ENCODE measurements around the gene MTCL1. TPM values are rescaled to one million over a fixed set of nuclear protein-coding genes. Genes with fewer than 3 reads are reported as not detected.

The MTCL1 gene
- total and polyA plus RNA-seq, 4 donors: 0.65 to 5.4 (median 1.4) TPM

- H3K9me3 ChIP-seq (ENCODE audit: control insufficient read depth in 4 of 4, low read length in 3 of 4): no peaks in the 10 kb centered on the region
- H3K4me3 ChIP-seq (ENCODE audit: low read depth in 1 of 3, low read length in 3 of 3): no peak overlapping the region
- TF ChIP-seq HNF4G (IDR thresholded peaks at IDR 0.05) (no peak), RXRA (IDR thresholded peaks at IDR 0.05) (no peak), EGR1 (IDR thresholded peaks at IDR 0.05; ENCODE audit: low read depth in 2 of 2) (no peak), HNF4A (conservative IDR thresholded peaks at IDR 0.05) (no peak), FOXA1 (IDR thresholded peaks at IDR 0.05) (no peak), NR2F2 (IDR thresholded peaks at IDR 0.05) (no peak), MAX (IDR thresholded peaks at IDR 0.05) (no peak)
- WGBS: 90% methylated on average over 12 of the region's 12 CpGs
- H3K4me1 ChIP-seq (ENCODE audit: control insufficient read depth in 4 of 4, insufficient read depth in 4 of 4, low read length in 3 of 4): no peaks in the 10 kb centered on the region
- no peaks in the 10 kb centered on the region for H3K36me3 ChIP-seq (ENCODE audit: control insufficient read depth in 4 of 4, insufficient read depth in 3 of 4, low read depth in 1 of 4, low read length in 3 of 4)
- no peak for DNase-seq (ENCODE audit: low spot score)
- H3K27me3 ChIP-seq (ENCODE audit: control insufficient read depth in 4 of 4, insufficient read depth in 4 of 4, low read length in 3 of 4): peaks cover 0 to 2% (median 0%) of the 10 kb centered on the region in 4 donors
- no peak overlapping the region for H3K9ac ChIP-seq (ENCODE audit: low read depth in 1 of 2, low read length in 2 of 2)
- H3K27ac ChIP-seq (ENCODE audit: low read depth in 1 of 2, low read length in 2 of 2): no peak overlapping the region
Measured at GRCh38 chr18:8794156-8794933, 89.0 kb downstream of the MTCL1 start.

GRCh38 chr18:8794934-8795280, 89.6 kb downstream of the MTCL1 start:
- whole genome bisulfite sequencing: 67% methylated on average over 7 of the region's 7 CpGs
- H3K9me3 ChIP-seq (ENCODE audit: control insufficient read depth in 4 of 4, low read length in 3 of 4): no peaks in the 10 kb centered on the region
- H3K36me3 ChIP-seq (ENCODE audit: control insufficient read depth in 4 of 4, insufficient read depth in 3 of 4, low read depth in 1 of 4, low read length in 3 of 4): no peaks in the 10 kb centered on the region
- no peak overlapping the region for H3K9ac ChIP-seq (ENCODE audit: low read depth in 1 of 2, low read length in 2 of 2)
- H3K4me3 ChIP-seq (ENCODE audit: low read depth in 1 of 3, low read length in 3 of 3): no peak overlapping the region
- H3K27me3 ChIP-seq (ENCODE audit: control insufficient read depth in 4 of 4, insufficient read depth in 4 of 4, low read length in 3 of 4): peaks cover 0 to 2% (median 0%) of the 10 kb centered on the region in 4 donors
- no peak overlapping the region for H3K27ac ChIP-seq (ENCODE audit: low read depth in 1 of 2, low read length in 2 of 2)
- DNase-seq (ENCODE audit: low spot score): no peak
- TF ChIP-seq REST (IDR thresholded peaks at IDR 0.05) (no peak), GABPA (IDR thresholded peaks at IDR 0.05 in 1 of 2, conservative IDR thresholded peaks at IDR 0.05 in 1 of 2) (no peak), HNF4G (IDR thresholded peaks at IDR 0.05) (no peak), YY1 (IDR thresholded peaks at IDR 0.05) (no peak), RXRA (IDR thresholded peaks at IDR 0.05) (no peak), NR2F2 (IDR thresholded peaks at IDR 0.05) (no peak), FOXA2 (IDR thresholded peaks at IDR 0.05) (no peak), TAF1 (conservative IDR thresholded peaks at IDR 0.05) (no peak), CTCF (IDR thresholded peaks at IDR 0.05; ENCODE audit: low read depth, low read length, missing input control) (no peak), ATF3 (IDR thresholded peaks at IDR 0.05) (no peak), FOXA1 (IDR thresholded peaks at IDR 0.05) (no peak), RAD21 (IDR thresholded peaks at IDR 0.05) (no peak), MAX (IDR thresholded peaks at IDR 0.05) (no peak), SP1 (IDR thresholded peaks at IDR 0.05) (no peak), ZBTB33 (IDR thresholded peaks at IDR 0.05) (no peak), JUND (IDR thresholded peaks at IDR 0.05) (no peak), HNF4A (conservative IDR thresholded peaks at IDR 0.05) (no peak), EGR1 (IDR thresholded peaks at IDR 0.05; ENCODE audit: low read depth in 2 of 2) (no peak)
- no peaks in the 10 kb centered on the region for H3K4me1 ChIP-seq (ENCODE audit: control insufficient read depth in 4 of 4, insufficient read depth in 4 of 4, low read length in 3 of 4)
